Liver (tissue), 9 donors: ENCODE measurements around the gene RERE. TPM values are rescaled to one million over a fixed set of nuclear protein-coding genes. Genes with fewer than 3 reads are reported as not detected.

Experiments
- DNase-seq: peaks from one replicate; pipeline ENCODE4 v3.0.0-alpha.2; 2017; ENCODE audit warnings: low spot score
- H3K27ac ChIP-seq, 2 donors: one replicate each; pipeline ENCODE4 v1.7.0; 2013; ENCODE audit warnings: inconsistent platforms in 2 of 2, low read length in 2 of 2, control low read depth in 1 of 2, low read depth in 1 of 2, mild to moderate bottlenecking in 1 of 2
- H3K27me3 ChIP-seq, 4 donors: one replicate each; pipeline versions ENCODE4 v1.6.1 to v1.7.0; 2013; ENCODE audit warnings: low read length in 3 of 4, inconsistent platforms in 1 of 4, mild to moderate bottlenecking in 1 of 4, moderate library complexity in 1 of 4; ENCODE audit not compliant: control insufficient read depth in 4 of 4, insufficient read depth in 4 of 4
- H3K36me3 ChIP-seq, 4 donors: one replicate each; pipeline versions ENCODE4 v1.6.1 to v1.7.0; 2013; ENCODE audit warnings: low read length in 3 of 4, mild to moderate bottlenecking in 3 of 4, low read depth in 1 of 4, moderate library complexity in 1 of 4; ENCODE audit not compliant: control insufficient read depth in 4 of 4, insufficient read depth in 3 of 4
- H3K4me1 ChIP-seq, 4 donors: one replicate each; pipeline versions ENCODE4 v1.6.1 to v1.7.0; 2013; ENCODE audit warnings: low read length in 3 of 4, mild to moderate bottlenecking in 3 of 4, moderate library complexity in 1 of 4; ENCODE audit not compliant: control insufficient read depth in 4 of 4, insufficient read depth in 4 of 4
- H3K4me3 ChIP-seq, 3 donors: one replicate each; pipeline versions ENCODE4 v1.6.1 to v1.7.0; 2013; ENCODE audit warnings: low read length in 3 of 3, control low read depth in 1 of 3, low read depth in 1 of 3, mild to moderate bottlenecking in 1 of 3
- H3K9ac ChIP-seq, 2 donors: one replicate each; pipeline ENCODE4 v1.7.0; 2013; ENCODE audit warnings: low read length in 2 of 2, mild to moderate bottlenecking in 2 of 2, moderate library complexity in 2 of 2, control low read depth in 1 of 2, low read depth in 1 of 2
- H3K9me3 ChIP-seq, 4 donors: one replicate each; pipeline versions ENCODE4 v1.6.1 to v1.7.0; 2013; ENCODE audit warnings: low read length in 3 of 4; ENCODE audit not compliant: control insufficient read depth in 4 of 4
- ATF3 ChIP-seq: IDR thresholded peaks from 2 replicates; pipeline ENCODE4 v1.6.1; 2016; ENCODE audit warnings: antibody characterized with exemption
- CTCF ChIP-seq: fragments of 150-350 bp; IDR thresholded peaks from 2 replicates; pipeline ENCODE4 v1.5.1; 2017; ENCODE audit warnings: improper control_type of control experiment, low read depth, low read length; ENCODE audit not compliant: missing input control
- HNF4G ChIP-seq: IDR thresholded peaks from 2 replicates; pipeline ENCODE4 v1.6.1; 2016; ENCODE audit warnings: antibody characterized with exemption
- MAX ChIP-seq: IDR thresholded peaks from 2 replicates; pipeline ENCODE4 v1.6.1; 2016; ENCODE audit warnings: antibody characterized with exemption
- NR2F2 ChIP-seq: IDR thresholded peaks from 2 replicates; pipeline ENCODE4 v1.6.1; 2016; ENCODE audit warnings: antibody characterized with exemption
- RAD21 ChIP-seq, 2 donors: IDR thresholded peaks; 2 replicates each; pipeline ENCODE4 v1.6.1; 2016; ENCODE audit warnings: antibody characterized with exemption in 2 of 2, mild to moderate bottlenecking in 2 of 2
- REST ChIP-seq: IDR thresholded peaks from 2 replicates; pipeline ENCODE4 v1.6.1; 2016; ENCODE audit warnings: antibody characterized with exemption, mild to moderate bottlenecking
- YY1 ChIP-seq: IDR thresholded peaks from 2 replicates; pipeline ENCODE4 v1.6.1; 2016; ENCODE audit warnings: antibody characterized with exemption, mild to moderate bottlenecking
- ZBTB33 ChIP-seq: IDR thresholded peaks from 2 replicates; pipeline ENCODE4 v1.6.1; 2016; ENCODE audit warnings: antibody characterized with exemption
- WGBS: extraction: QIAGEN DNeasy Blood & Tissue Kit; methylation state at CpG from one replicate; pipeline ENCODE4 v1.1.7; 2013; 5-methylcytosine and 5-hydroxymethylcytosine counted together
- polyA plus RNA-seq, 2 donors: library from polyadenylated mRNA; stranded (reverse) in 1 of 2; unstranded in 1 of 2; fragments of 200-250 nt in 1 of 2; fragments of >200 nt in 1 of 2; fragmentation: Nextera tagmentation in 1 of 2; extraction: Ambion mirVana in 1 of 2; gene quantifications; one replicate each; pipeline versions ENCODE4 v1.2.1 to v1.2.3, GENCODE V29; 2013 to 2015
- total RNA-seq, 2 donors: library from RNA; depleted of rRNA; stranded (reverse); fragments of >200 nt; gene quantifications; one replicate each; pipeline ENCODE4 v1.2.3, GENCODE V29; 2014
- donor health status: healthy.
- donor health status: healthy.
- donor health status: healthy.
- donor health status: healthy.
- donor health status: healthy.

Gene RERE
- total and polyA plus RNA-seq, 4 donors, result 9.8 to 49.1 (median 24.8) TPM

GRCh38 chr1:8858888-8859706, 41.7 kb upstream of the RERE start:
- TF ChIP-seq YY1, result no peak
- TF ChIP-seq REST, result no peak
- TF ChIP-seq MAX, result no peak
- TF ChIP-seq ZBTB33, result no peak
- no peak for TF ChIP-seq HNF4G
- TF ChIP-seq ATF3, result no peak
- TF ChIP-seq CTCF, result peak; percentile 51
- peak; percentile 75 to 81 for TF ChIP-seq RAD21 (IDR thresholded peaks at IDR 0.05)
- Histone ChIP-seq H3K9ac (no peak overlapping the region), H3K36me3 (peaks cover 22 to 50% (median 36%) of the 10 kb centered on the region in 4 donors), H3K4me1 (peaks cover 0 to 29% (median 23%) of the 10 kb centered on the region in 4 donors), H3K4me3 (no peak overlapping the region), H3K27me3 (no peaks in the 10 kb centered on the region), H3K27ac (peak overlapping the region in 1 of 2 donors; percentile 13), H3K9me3 (no peaks in the 10 kb centered on the region)
- no peak for DNase-seq
- 69% methylated on average over 12 of the region's 12 CpGs for WGBS

GRCh38 chr1:8858112-8858668, 40.8 kb upstream of the RERE start:
- no peak overlapping the region for H3K9ac ChIP-seq
- DNase-seq, result no peak
- WGBS, result 34% methylated on average over 2 of the region's 2 CpGs
- H3K4me1 ChIP-seq, result peaks cover 0 to 29% (median 23%) of the 10 kb centered on the region in 4 donors
- H3K36me3 ChIP-seq, result peaks cover 20 to 41% (median 28%) of the 10 kb centered on the region in 4 donors
- TF ChIP-seq NR2F2 (peak; percentile 53), HNF4G (no peak), CTCF (no peak)
- no peak overlapping the region for H3K4me3 ChIP-seq
- no peaks in the 10 kb centered on the region for H3K9me3 ChIP-seq
- no peaks in the 10 kb centered on the region for H3K27me3 ChIP-seq
- H3K27ac ChIP-seq, result peak overlapping the region in 1 of 2 donors; percentile 27
